Stimulated activated naive CD8-positive, alpha-beta T cell treated with anti-CD3 and anti-CD28 coated beads, Interleukin-15, Interleukin-2, amounts not matched to agents 100 U/mL and 50 U/mL, for 24 hours (primary cell): ENCODE results near the gene GCNT2.
"Not testable (repeated sequence)": the region's sequence is repeated elsewhere in the genome, so short reads cannot be mapped to it uniquely, and the experiment has no call there.

Experiments used
- ATAC-seq: fragments of 150-1000 bp; cut with Tn5 transposase; one replicate; pipeline ENCODE4 v1.10.0; 2021
- DNase-seq: peaks from one replicate; pipeline ENCODE4 v3.0.0; 2021

GCNT2 gene

GRCh38 chr6:10521104-10521808 lies at the start of gene GCNT2:
Gene GCNT2 (plus strand): TSS chr6:10521351. CDS start chr6:10528912, 7,561 bp downstream.
- ATAC-seq (no peak), DNase-seq (no peak)

- no peak for ATAC-seq
- no peak for DNase-seq
Observed at GRCh38 chr6:10472634-10473033, 48.5 kb upstream of the GCNT2 start.

- DNase-seq: no peak
- no peak for ATAC-seq
Observed at GRCh38 chr6:10478187-10479040, 42.7 kb upstream of the GCNT2 start.

- DNase-seq: no peak
- ATAC-seq: no peak
Observed at GRCh38 chr6:10479939-10480700, 41.0 kb upstream of the GCNT2 start.

GRCh38 chr6:10481101-10481500 lies 40.0 kb upstream of the GCNT2 start:
- no peak for DNase-seq

GRCh38 chr6:10482636-10483257 lies 38.4 kb upstream of the GCNT2 start:
- DNase-seq (no peak), ATAC-seq (no peak)

More at GRCh38 chr6:10481101-10481500, 40.0 kb upstream of the GCNT2 start:
- no peak for ATAC-seq

- ATAC-seq (no peak), DNase-seq (no peak)
Observed at GRCh38 chr6:10484912-10485311, 36.2 kb upstream of the GCNT2 start.

GRCh38 chr6:10485406-10485805 lies 35.7 kb upstream of the GCNT2 start:
- ATAC-seq (no peak), DNase-seq (no peak)

- no peak for DNase-seq
- no peak for ATAC-seq
Observed at GRCh38 chr6:10486215-10486614, 34.9 kb upstream of the GCNT2 start.

- not testable (repeated sequence) for DNase-seq, ATAC-seq
Observed at GRCh38 chr6:10486944-10487588, 34.1 kb upstream of the GCNT2 start.

- ATAC-seq: no peak
Observed at GRCh38 chr6:10487668-10488327, 33.4 kb upstream of the GCNT2 start.

GRCh38 chr6:10491463-10491862 lies 29.7 kb upstream of the GCNT2 start:
- DNase-seq: no peak
- no peak for ATAC-seq

More at GRCh38 chr6:10487668-10488327, 33.4 kb upstream of the GCNT2 start:
- no peak for DNase-seq

- DNase-seq: not testable (repeated sequence)
Observed at GRCh38 chr6:10491905-10492304, 29.2 kb upstream of the GCNT2 start.

GRCh38 chr6:10495029-10495428 lies 26.1 kb upstream of the GCNT2 start:
- DNase-seq (no peak), ATAC-seq (no peak)

More at GRCh38 chr6:10491905-10492304, 29.2 kb upstream of the GCNT2 start:
- ATAC-seq: not testable (repeated sequence)

GRCh38 chr6:10505529-10505928 lies 15.6 kb upstream of the GCNT2 start:
- ATAC-seq (no peak), DNase-seq (no peak)

- DNase-seq: no peak
- ATAC-seq: no peak
Observed at GRCh38 chr6:10507298-10507697, 13.9 kb upstream of the GCNT2 start.

GRCh38 chr6:10507715-10508114 lies 13.4 kb upstream of the GCNT2 start:
- ATAC-seq (no peak), DNase-seq (no peak)

- ATAC-seq (peak; percentile 89), DNase-seq (peak; percentile 51)
Observed at GRCh38 chr6:10510592-10511367, 10.4 kb upstream of the GCNT2 start.

GRCh38 chr6:10511477-10511876 lies 9.7 kb upstream of the GCNT2 start:
- ATAC-seq (no peak), DNase-seq (no peak)

- ATAC-seq (no peak), DNase-seq (no peak)
Observed at GRCh38 chr6:10513544-10513943, 7.6 kb upstream of the GCNT2 start.
